GM19025 (cell line): ENCODE measurements around the gene DUSP8.
"Not testable (repeated sequence)": the region's sequence is repeated elsewhere in the genome, so short reads cannot be mapped to it uniquely, and the experiment has no call there.

ENCODE experiments used
- ATAC-seq: cut with Tn5 transposase; IDR thresholded peaks from one replicate; pipeline ENCODE4 v1.9.1; 2021; ENCODE audit warnings: mild to moderate bottlenecking, low read depth, moderate library complexity; ENCODE audit not compliant: unreplicated experiment

Gene DUSP8

GRCh38 chr11:1572197-1573076 lies at the start of gene DUSP8:
Gene DUSP8, minus strand, starts transcription at chr11:1572271. Its CDS starts 6,445 bp downstream, at chr11:1565826.
- ATAC-seq, result peak; percentile 62

GRCh38 chr11:1619449-1619848 lies 47.4 kb upstream of the DUSP8 start:
- ATAC-seq, result no peak

- no peak for ATAC-seq
Observed at GRCh38 chr11:1618231-1618630, 46.2 kb upstream of the DUSP8 start.

GRCh38 chr11:1608363-1608762 lies 36.3 kb upstream of the DUSP8 start, which contains the start of gene KRTAP5-3:
Gene KRTAP5-3, minus strand, starts transcription at chr11:1608463. Its CDS starts 78 bp downstream, at chr11:1608385.
- no peak for ATAC-seq

GRCh38 chr11:1607901-1608300 lies 35.8 kb upstream of the DUSP8 start:
- ATAC-seq, result not testable (repeated sequence)

GRCh38 chr11:1607156-1607845 lies 35.2 kb upstream of the DUSP8 start:
- ATAC-seq, result not testable (repeated sequence)

- peak; percentile 78 for ATAC-seq
Observed at GRCh38 chr11:1605923-1606322, 33.9 kb upstream of the DUSP8 start.

GRCh38 chr11:1604711-1605110 lies 32.6 kb upstream of the DUSP8 start:
- no peak for ATAC-seq

GRCh38 chr11:1604181-1604580 lies 32.1 kb upstream of the DUSP8 start:
- no peak for ATAC-seq

GRCh38 chr11:1603629-1604028 lies 31.6 kb upstream of the DUSP8 start:
- ATAC-seq, result no peak

GRCh38 chr11:1601663-1602062 lies 29.6 kb upstream of the DUSP8 start:
- not testable (repeated sequence) for ATAC-seq

GRCh38 chr11:1600626-1601025 lies 28.6 kb upstream of the DUSP8 start:
- no peak for ATAC-seq

GRCh38 chr11:1598816-1599215 lies 26.7 kb upstream of the DUSP8 start:
- ATAC-seq, result no peak

- not testable (repeated sequence) for ATAC-seq
Observed at GRCh38 chr11:1598406-1598805, 26.3 kb upstream of the DUSP8 start.

- ATAC-seq, result no peak
Observed at GRCh38 chr11:1597994-1598380, 25.9 kb upstream of the DUSP8 start, which contains the start of gene KRTAP5-2. Gene KRTAP5-2, minus strand, starts transcription at chr11:1598294. Its CDS starts 44 bp downstream, at chr11:1598250.

- no peak for ATAC-seq
Observed at GRCh38 chr11:1597331-1597993, 25.4 kb upstream of the DUSP8 start.

- ATAC-seq, result not testable (repeated sequence)
Observed at GRCh38 chr11:1596576-1597121, 24.6 kb upstream of the DUSP8 start.

- not testable (repeated sequence) for ATAC-seq
Observed at GRCh38 chr11:1595994-1596575, 24.0 kb upstream of the DUSP8 start.

- ATAC-seq, result no peak
Observed at GRCh38 chr11:1592628-1593027, 20.6 kb upstream of the DUSP8 start.

- ATAC-seq, result no peak
Observed at GRCh38 chr11:1589996-1590395, 17.9 kb upstream of the DUSP8 start.
